GM21381 (cell line): ENCODE data around the gene NRG3.
"Not testable (repeated sequence)": the region's sequence is repeated elsewhere in the genome, so short reads cannot be mapped to it uniquely, and the experiment has no call there.

Source experiments
- ATAC-seq: cut with Tn5 transposase; IDR thresholded peaks from one replicate; pipeline ENCODE4 v1.9.1; 2021; ENCODE audit warnings: mild to moderate bottlenecking, moderate library complexity; ENCODE audit not compliant: unreplicated experiment

The NRG3 gene

DNA sequence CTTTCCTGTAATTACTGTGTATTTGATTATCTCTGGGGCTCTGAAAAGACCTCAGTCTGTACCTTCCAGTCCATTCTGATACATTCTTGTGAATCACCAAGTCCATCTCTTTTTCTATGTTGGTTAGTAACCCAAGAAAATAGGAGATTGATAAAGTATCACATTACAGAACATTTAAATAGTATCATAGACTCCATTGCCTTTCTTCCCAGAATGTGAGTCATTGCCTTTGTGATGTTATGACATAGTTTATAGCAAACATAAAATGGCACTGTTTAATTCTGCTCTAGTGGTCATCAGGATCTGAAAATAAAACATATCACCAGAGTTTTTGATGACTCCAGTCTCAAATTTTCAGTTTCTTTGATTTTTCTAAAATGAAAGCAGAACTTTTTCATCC, 78.4 kb downstream of the NRG3 start:
- ATAC-seq: no peak

DNA sequence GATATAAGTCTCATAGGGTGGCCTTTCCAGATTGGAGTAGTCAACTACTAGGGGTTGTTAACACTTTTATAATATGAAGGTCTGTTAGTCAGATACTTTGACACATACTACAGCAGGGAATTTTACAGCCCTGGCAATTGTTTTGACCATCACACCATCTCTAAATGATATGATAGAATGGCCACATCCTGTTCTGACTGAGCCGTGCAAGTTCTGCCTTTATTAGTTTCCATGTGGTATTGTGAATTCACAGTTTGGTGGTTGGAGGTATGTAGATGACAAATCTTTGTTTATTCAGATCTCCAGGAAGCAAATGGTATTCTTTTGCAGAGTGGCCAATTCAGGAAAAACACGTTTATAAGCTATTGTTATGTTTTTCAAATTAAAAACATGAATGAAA, 83.0 kb downstream of the NRG3 start:
- ATAC-seq: no peak

DNA sequence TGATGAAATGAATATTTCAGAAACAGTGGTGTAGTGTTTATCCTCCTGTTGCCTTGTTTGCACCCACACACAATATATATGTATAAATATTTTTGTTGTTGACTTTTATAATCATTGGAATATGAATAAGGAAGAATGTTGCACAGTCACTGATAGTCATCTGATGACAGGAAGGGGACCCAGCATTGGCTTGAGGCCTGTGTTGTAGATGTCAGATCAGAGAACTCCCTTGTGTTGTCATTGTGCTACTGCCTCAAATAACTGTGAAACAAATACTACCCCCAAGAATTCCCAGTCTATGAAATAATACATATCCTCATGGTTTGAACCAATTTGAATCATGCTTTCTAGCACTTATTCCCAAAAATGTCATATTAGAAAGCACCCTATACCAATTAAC, 84.0 kb downstream of the NRG3 start:
- no peak for ATAC-seq

- ATAC-seq: no peak
Measured at GRCh38 chr10:81961451-81962184, 86.6 kb downstream of the NRG3 start.

- ATAC-seq: no peak
Measured at GRCh38 chr10:81963606-81964005, 88.6 kb downstream of the NRG3 start.

GRCh38 chr10:81967716-81968115, 92.7 kb downstream of the NRG3 start:
- ATAC-seq: no peak

- ATAC-seq: no peak
Measured at GRCh38 chr10:81969136-81969535, 94.1 kb downstream of the NRG3 start.

- no peak for ATAC-seq
Measured at GRCh38 chr10:81978238-81978637, 103.2 kb downstream of the NRG3 start.

DNA sequence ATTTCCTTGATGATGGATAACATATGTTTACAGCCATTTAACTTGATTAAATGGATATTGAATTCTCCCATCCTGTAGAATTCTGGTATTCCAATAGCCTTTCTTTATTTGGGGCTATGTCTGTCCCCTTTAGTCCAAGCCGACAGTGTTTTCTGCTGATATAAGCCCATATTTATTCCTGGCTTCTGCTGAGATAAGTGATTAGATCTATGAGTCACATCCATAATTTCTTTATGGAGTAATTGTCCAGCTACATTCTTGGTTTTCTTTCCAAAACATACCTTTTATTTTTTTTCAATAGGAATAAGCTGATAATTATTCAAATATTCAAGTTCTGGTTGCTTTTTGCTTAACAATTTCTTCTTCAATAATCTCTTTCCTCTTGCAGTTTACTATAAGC, 106.7 kb downstream of the NRG3 start:
- no peak for ATAC-seq

DNA sequence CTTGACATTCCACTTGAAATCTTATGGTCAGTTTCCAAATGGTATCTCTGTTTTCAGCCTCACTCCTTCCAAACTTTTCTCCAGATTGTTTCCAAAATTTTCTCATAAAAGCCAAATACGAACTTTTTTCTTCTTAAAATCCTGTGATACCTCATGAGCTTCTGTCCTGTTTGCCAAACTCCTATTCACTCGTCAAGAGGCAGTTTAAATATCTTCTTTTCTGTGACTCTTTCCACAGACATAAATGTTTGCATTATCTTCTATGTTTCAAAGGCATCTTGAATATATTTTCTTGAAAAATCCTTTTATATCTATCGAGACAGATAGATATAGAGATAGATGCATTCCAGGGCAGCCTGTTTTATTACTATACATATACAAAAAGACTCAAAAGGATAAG, 109.4 kb downstream of the NRG3 start:
- ATAC-seq: no peak

DNA sequence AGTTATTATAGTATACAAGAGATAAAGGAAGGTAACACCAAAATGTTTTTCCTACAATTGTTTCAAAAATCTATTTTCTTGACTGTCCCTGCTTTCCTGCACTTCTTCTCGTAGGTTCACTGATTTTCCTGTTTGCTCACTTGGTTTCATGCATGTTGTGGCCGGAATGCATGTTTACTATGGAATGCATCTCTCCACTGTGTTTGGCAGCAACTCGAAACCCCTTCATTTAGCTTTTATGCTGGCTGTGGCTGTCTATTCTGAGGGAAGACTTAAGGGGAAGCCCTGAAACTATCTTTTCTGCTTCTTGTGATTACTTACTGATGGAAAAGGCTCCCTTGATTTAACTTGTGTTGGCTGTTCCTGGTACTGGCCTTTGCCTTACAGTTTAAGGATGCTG, 120.3 kb downstream of the NRG3 start:
- no peak for ATAC-seq

- ATAC-seq: no peak
Measured at GRCh38 chr10:81996927-81997326, 121.9 kb downstream of the NRG3 start.

GRCh38 chr10:82020999-82021398, 146.0 kb downstream of the NRG3 start:
- no peak for ATAC-seq

DNA sequence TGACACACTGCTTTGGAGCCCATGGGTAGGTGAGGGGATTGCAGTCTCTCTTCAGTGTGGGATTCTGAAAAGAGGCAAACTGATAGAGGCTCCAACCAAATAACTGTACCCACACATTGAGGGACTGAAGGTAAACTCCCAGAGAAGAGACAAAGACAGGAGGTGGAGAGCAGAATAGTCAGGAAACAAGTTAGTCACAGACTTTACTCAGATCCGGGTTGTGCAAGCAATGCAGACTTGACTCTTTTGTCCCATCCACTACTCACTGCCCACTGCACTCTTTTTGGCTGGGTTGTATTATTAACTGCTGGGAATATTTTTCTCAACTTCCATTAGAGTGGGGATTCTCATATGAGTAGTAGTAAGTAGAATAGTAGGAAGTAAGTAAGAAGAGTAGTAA, 152.7 kb downstream of the NRG3 start:
- no peak for ATAC-seq

GRCh38 chr10:82037076-82037475, 162.1 kb downstream of the NRG3 start:
- ATAC-seq: no peak

- ATAC-seq: no peak
Measured at GRCh38 chr10:82038587-82038986, 163.6 kb downstream of the NRG3 start.

GRCh38 chr10:82040336-82040735, 165.3 kb downstream of the NRG3 start:
- ATAC-seq: no peak

GRCh38 chr10:82041018-82041417, 166.0 kb downstream of the NRG3 start:
- no peak for ATAC-seq

DNA sequence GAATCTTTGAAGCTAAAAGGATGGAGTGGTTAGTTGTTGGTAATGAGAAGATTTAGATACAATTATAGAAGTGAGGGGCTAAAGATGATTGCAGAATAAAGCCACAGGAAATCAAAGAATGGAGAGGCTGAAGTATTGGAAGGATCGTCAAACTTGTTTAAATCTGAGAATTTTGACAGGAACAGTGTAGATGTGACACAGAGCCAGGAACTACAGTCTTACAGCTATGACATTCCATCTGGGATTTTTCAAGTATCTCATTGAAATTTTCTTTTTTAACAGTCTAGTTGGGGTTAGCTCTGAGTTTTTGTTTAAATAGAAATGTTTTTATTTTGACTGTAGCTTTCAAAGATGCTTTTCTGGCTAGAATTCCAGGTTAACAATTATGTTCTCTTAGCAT, 181.4 kb downstream of the NRG3 start:
- no peak for ATAC-seq

- ATAC-seq: not testable (repeated sequence)
Measured at GRCh38 chr10:82067192-82067591, 192.2 kb downstream of the NRG3 start.

DNA sequence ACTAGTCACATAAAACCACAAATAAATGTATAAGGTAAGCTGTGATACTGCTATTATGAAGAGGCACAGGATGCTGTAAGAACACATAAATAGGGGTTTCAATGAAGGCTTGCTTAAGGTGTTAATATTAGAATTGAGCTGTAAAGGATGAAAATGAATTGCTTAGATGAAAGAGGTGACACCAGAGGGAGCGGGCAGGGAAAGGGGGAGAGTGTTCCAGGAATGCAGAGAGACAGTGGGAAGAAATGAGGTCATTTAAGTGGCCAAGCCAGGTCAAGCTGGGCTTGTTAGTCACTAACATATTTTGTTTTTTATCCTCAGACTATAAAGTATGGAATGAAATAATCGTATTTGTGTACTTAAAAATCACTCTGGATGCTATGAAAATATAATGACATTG, 193.5 kb downstream of the NRG3 start:
- no peak for ATAC-seq

DNA sequence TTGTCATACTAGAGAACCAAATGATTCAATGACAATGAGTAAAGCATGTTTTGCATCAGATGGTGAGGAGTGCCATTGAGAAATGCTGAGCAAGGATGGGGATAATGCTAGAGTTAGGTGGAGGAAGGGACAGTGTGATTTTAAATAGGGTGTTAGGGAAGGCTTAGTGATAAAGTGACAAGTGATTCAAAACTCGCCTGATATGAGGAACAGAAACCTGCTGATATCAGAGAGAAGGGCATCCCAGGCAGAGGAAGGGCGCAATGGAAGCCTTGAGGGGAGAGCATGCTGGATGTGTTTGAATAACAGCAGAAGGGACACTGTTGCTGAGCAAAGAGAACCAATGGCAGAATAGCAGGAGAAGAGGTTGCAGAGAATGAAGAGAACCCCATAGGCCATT, 196.2 kb downstream of the NRG3 start:
- ATAC-seq: no peak

DNA sequence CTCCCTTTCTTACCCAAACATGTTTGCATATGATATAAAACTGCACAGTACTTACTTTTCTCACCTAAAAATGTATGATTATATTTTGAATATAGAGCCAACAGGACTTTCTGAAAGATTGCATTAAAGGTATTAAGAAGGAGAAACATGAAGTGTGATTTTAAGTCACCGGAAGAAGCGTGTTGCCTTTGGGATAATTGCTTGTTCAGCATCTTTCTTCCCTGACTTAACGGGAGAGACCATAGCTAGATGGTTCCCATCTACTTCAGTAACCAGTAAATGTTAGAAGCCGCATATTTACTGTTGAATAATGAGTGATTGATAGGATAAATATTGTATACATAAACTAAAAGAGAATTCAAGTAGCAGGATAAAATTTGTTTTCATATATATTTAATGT, 197.1 kb downstream of the NRG3 start:
- no peak for ATAC-seq
